HG02870 (cell line): ENCODE measurements around the gene PACRG.

Source experiments
- ATAC-seq: cut with Tn5 transposase; IDR thresholded peaks from one replicate; pipeline ENCODE4 v1.9.1; 2021; ENCODE audit warnings: mild to moderate bottlenecking, moderate library complexity; ENCODE audit not compliant: unreplicated experiment

Gene PACRG

GRCh38 chr6:163228041-163228440 lies 500.3 kb downstream of the PACRG start:
- ATAC-seq, result no peak

- ATAC-seq, result no peak
Measured at GRCh38 chr6:163229050-163229449, 501.3 kb downstream of the PACRG start.

DNA sequence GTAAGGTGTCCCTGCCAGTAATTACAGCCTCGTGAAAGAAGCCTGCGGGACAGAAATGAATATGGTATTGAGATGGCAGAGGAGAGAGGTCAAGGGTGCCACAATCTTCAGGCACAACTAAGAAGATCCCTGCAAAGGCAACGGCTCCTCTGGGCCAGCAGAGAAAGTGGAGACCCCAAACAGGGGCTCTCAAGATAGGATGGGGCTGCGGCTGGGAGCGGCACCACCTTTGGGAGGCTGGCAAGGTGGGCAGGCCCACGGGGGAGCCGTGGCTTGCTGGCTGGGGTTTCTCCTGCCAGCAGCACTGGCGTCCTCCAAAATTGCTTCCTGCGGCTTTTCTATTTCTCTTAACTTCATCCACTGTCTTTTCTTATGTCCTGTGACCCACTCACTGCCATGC lies 503.1 kb downstream of the PACRG start:
- ATAC-seq, result no peak

- ATAC-seq, result no peak
Measured at GRCh38 chr6:163231356-163232014, 503.7 kb downstream of the PACRG start.

DNA sequence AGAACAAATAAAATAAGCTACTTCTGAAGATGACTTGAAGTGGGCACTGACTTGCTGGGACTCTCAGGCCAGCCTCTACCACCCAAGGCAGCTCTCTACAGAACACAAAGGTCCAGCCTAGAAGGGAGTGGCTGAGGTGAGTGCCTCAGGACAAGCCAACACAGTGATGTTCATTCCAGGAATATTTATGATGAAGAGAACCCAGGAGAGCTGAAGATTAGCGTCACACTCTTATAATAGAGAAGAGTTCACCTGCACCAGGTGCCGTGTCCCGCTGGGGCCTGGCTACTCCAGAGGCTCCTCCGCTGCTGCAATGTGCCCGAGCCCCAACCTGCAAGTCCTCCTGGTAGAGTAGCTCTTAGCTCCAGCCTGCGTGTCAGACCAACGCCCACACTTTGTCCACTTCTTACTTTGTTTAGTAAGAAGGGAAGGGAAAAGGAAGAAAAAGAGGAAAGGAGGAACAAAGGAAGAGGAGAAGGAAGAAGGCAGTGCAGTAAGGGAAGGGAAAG lies 504.3 kb downstream of the PACRG start:
- no peak for ATAC-seq

GRCh38 chr6:163232649-163233048 lies 504.9 kb downstream of the PACRG start:
- no peak for ATAC-seq

DNA sequence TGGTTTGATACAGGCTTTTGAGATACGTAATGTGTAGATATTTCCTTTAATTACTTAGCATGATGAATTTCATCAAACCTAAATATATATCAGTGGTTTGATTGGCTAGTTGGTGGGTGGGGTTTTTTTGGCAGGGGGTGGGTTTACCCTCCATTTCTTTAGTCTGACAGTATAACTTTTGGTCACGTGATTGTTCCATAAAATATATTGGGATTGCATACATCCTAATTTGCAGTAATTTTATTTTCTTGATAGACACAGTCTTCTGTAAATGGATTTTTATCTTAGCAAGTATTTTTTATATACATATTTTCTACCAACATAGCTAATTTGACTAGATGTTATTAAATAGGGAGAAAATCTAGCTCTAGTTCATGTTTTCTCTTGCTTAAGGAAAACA lies 509.3 kb downstream of the PACRG start:
- ATAC-seq, result no peak

DNA sequence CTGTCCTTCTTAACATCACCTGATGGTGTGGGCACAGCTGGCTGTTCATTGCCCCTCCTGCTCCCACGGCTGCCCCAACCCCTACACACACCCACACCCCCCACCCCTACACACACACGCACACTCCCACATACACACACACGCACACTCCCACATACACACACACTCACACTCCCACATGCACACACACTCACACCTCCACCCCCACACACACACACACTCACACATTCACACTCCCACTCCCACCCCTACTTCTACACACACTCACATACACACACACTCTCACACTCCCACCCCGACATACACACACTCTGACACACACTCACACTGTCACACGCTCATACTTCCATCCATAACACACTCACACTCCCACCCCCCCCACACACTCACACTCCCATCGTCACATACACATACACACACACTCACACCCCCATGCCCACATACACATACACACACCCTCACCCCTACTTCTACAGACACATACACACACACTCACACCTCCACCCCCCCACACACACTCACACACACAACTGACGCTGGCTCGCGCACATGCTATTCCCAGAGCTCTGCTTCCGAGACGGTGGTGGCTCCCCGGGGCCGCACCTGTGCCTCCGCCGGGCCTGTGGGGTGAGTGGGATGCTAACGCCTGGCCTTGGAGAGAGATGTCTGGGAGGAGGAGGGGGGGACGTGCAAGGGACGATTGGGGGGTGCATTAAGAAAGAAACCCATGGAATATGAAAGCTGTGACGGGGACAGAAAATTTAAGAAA lies 512.0 kb downstream of the PACRG start:
- ATAC-seq, result no peak

GRCh38 chr6:163240556-163240955 lies 512.8 kb downstream of the PACRG start:
- ATAC-seq, result no peak

- ATAC-seq, result no peak
Measured at GRCh38 chr6:163241683-163242082, 513.9 kb downstream of the PACRG start.

DNA sequence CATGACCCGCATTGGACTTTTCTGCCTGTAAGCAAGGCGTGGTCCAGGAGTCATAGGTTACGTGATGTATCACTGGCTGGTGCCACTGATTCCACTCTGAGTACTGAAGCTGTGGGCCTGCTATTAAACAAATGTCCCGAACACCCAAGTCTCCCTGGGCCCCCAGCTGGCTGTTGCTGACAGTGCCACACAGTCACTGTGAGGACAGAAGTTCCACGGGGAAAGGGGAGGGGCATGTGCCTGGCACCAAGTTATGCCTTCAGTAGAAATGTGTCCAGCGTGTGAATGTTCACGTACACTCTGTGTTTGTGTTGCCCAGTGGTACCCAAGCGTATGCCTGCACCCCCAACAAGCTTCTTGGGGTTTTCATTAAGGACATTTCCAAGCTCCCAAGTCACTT lies 515.3 kb downstream of the PACRG start:
- ATAC-seq, result no peak

DNA sequence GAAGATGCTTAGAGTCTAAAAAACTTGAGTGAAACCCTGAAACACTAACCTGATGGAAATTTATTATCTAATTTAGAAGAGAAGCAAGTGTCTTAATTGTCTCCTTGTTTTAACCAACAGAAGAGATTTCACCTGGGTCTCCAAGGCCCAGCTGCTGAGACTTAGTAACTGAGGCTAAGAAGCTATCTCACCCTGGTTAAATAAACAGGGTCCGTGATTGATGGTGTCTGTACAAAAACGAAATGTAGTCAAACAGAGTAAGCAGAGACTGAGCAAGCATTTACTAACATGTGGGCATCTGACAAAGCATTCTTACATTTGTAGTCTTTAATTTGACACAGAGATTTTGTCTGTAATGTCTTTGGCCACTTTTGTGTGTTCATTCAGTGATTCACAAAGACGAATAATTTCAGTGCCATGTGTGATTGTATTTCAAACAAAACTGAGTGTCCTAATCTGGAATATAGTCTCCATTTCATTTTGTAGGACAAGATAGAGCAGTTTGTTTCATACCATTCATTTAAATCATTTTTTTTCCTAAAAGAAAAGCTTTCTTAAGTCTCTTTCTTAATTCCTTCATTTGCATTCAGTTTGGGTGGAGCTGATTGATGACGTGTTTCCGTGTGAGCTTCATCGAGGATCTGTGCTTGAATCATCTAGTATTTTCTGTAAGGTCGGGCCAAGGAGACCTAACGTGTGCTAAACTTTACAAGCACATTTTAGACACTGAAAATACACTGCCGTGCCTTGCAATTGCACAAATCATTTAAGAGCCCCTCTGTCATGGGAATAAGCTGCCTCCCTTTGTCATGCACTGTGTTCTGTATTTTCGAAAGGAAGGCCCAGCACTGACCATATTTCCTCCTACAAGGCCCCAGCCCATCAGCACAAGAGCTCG lies 516.2 kb downstream of the PACRG start:
- ATAC-seq, result no peak

DNA sequence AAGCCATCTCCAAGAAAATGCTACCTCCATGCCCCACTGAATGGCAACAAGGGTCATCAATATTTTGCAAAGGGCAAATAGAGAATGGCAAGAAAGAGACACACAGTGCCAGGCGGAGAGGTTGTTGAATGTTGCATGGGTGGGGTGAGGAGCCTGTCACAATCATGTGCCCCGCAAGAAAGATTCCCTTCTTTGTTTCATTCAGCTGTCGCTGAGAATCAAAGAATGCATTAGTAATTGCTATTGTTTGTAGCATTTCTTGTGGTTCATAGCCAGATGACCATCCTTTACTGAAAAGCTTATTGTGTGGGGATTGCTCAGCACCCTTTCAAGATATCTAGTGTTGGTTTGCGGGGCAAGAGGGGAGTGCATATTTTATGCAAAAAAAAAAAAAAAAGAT lies 520.3 kb downstream of the PACRG start:
- ATAC-seq, result no peak

- ATAC-seq, result no peak
Measured at GRCh38 chr6:163249651-163250101, 521.9 kb downstream of the PACRG start.

DNA sequence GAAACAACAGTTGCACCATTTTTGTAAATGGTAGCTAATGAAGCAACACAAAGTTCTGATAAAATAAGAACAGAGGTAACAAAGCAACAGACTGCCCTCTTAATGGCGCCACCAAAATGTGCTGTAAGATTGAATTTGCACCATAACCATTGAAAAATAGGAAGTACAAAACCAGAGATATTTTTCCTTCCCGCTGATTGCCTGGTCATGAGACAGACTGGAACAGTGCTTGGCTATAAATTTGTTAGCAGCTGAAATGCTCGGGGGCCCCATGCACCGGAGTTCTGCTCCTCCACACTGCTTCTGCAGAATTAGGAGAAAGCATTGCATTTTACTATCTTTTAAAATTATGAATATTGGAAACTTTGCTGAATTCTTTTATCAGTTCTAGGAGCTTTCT lies 522.3 kb downstream of the PACRG start:
- no peak for ATAC-seq

- no peak for ATAC-seq
Measured at GRCh38 chr6:163252061-163252591, 524.4 kb downstream of the PACRG start.

DNA sequence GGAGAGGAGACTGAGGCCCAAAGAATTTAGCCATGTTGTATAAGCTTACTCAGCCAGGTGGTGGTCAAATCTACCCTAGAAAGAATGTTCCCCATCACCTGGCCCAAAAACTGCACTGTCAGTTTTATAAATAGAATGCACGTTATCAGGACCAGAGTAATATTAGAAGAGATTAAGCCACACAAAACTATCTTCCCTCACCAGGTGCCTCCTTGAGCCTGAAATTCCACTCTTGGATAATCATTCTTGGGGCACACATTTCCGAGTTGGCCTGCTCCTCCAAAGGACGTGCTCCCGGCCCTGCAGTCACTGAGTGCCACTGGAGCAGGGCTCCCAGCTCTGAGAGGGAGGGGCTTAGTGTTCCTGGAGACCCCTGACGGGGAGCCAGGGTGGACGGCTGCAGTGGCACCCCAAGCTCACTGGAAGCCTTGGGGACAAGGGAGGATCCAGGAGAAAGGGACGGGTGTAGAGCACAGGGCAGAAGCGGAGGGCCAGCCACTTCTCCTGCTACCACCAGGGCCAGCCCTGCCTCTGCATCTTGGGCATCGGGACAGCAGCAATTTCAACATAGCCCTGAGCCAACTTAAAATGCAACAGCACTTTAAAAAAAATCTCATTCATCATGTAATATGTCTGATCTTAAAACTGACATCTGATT lies 525.9 kb downstream of the PACRG start:
- no peak for ATAC-seq

GRCh38 chr6:163254341-163254835 lies 526.6 kb downstream of the PACRG start:
- no peak for ATAC-seq

DNA sequence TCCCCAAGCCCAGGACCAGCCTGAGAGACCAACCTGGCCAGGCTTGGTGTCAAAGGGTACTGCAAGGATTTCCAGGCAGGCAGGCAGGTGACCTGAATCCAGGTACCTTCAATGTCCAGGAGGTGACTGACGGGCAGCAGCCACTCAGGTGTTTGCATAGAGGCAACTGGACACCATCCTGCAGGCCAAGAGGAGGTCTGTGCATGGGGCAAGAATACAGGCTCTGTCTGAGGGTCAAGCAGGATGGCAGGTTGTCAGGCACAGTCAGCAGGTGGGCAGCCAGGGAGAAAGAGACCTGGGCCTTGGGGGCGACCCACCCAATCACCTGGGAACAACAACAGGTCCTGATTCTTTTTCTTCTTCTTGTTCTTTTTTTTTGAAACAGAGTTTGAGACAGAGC lies 527.5 kb downstream of the PACRG start:
- no peak for ATAC-seq

DNA sequence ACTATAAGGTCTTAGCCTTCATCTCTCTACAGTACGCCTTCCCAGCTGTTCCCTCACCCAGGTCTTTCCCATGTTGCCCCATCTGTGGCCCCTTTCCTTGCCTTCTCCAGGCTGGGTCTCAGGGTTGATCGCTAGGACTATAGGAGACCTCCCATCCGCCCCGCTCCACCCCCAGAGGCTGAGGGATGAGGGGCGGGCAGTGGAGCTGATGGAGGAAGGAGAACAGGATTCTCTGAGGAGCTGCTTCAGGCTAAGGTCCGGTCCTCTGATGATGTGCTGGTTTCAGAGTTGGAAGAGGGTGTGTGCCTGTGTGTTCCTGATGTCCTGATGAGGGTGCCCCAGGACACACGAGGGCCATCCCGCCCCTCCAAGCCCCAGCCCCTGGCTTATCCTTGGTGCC lies 531.9 kb downstream of the PACRG start:
- no peak for ATAC-seq
